ENCODE measurements around the gene FRMD6.

Gene FRMD6

GRCh38 chr14:51653079-51653774 lies 1.5 kb downstream of the FRMD6 start:
- DNase-seq (ENCODE audit: low read depth): no peak
- peak; percentile 24 for TF ChIP-seq CTCF (IDR thresholded peaks at IDR 0.05; ENCODE audit: insufficient read depth, low read depth, low read length, missing control alignments)
- peak overlapping the region; percentile 59 for H3K4me3 ChIP-seq (ENCODE audit: low read length)

DNA sequence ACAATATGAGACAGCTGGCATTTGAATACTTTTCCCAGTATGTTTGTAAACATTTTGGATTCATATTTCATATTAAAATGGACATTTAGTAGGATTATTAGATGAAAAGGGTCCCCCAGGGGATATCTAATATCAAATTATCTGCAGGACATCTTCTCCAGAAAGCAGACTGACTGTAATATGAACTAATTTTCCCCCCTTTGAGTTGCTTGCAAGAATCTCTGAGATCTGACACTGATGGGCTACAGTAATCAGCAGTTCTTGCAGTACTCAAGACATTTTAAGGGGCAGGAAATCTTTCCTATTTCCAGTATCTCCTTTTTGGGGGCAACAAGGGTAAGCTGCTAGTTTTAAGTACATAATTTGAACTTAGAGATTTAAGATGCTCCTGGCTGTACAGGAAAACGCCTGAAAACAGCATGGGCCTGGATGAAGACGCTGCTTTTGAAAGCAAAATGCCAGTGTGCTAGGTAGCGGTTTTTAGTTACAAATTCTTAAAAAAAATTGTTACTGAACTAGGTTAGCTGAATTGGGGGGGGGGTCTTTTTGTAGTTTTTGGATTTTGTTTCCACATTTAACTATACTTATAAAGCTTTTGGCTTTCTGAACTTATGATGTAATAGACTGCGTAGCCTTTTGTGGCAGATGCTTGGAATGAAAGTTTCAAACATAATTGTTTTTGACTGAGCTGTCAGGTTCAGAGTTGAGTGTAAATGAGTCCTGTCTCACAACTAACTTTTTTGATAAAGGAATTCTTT lies 2.2 kb downstream of the FRMD6 start:
- no peak overlapping the region for H3K4me3 ChIP-seq (ENCODE audit: low read length)
- no peak for DNase-seq (ENCODE audit: low read depth)
- no peak for TF ChIP-seq CTCF (IDR thresholded peaks at IDR 0.05; ENCODE audit: insufficient read depth, low read depth, low read length, missing control alignments)

GRCh38 chr14:51654533-51654845 lies 2.8 kb downstream of the FRMD6 start:
- DNase-seq (ENCODE audit: low read depth): no peak
- no peak for TF ChIP-seq CTCF (IDR thresholded peaks at IDR 0.05; ENCODE audit: insufficient read depth, low read depth, low read length, missing control alignments)
- H3K4me3 ChIP-seq (ENCODE audit: low read length): no peak overlapping the region

DNA sequence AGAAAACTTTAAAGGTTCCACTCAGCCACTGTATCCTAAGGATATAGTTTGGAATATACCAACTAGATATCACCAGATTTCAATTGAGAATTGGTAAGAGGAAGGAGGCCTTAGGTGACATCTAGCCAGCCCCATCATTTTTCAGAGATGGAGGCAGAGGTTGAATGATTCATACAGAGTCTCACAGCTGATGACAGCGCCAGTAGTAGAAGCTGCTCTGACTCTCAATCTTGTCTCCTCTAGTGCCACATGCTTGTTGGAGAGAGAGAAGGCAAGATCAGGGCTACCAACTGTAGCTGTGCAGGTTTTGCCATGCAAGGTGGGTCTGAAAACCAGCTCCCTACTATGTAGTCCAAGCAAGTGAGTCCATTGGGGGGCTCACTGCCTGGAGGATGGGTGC lies 6.1 kb downstream of the FRMD6 start:
- TF ChIP-seq CTCF (IDR thresholded peaks at IDR 0.05; ENCODE audit: insufficient read depth, low read depth, low read length, missing control alignments): no peak
- DNase-seq (ENCODE audit: low read depth): peak; percentile 53
- no peak overlapping the region for H3K4me3 ChIP-seq (ENCODE audit: low read length)

- TF ChIP-seq CTCF (IDR thresholded peaks at IDR 0.05; ENCODE audit: insufficient read depth, low read depth, low read length, missing control alignments): no peak
- DNase-seq (ENCODE audit: low read depth): no peak
- H3K4me3 ChIP-seq (ENCODE audit: low read length): no peak overlapping the region
Measured at GRCh38 chr14:51658441-51659173, 6.9 kb downstream of the FRMD6 start.

DNA sequence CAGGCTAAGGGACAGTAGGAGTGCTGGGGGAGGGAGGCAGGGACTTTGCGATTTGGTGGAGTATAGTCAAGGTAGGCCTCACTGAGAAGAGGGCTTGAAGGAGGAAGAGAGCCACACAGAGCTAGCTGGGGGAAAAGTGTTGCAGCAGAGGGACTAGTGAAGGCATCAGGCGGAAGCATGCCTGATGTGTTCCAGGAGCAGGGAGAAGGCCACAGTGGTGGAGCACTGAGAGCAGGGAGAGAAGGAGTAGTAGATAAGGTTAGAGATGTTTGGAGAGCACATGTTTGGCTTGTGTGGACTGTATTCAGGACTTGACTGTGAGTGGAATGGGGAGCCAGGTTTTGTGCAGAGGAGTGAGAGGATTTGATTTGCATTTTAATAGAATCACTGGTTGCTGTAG lies 9.0 kb downstream of the FRMD6 start:
- TF ChIP-seq CTCF (IDR thresholded peaks at IDR 0.05; ENCODE audit: insufficient read depth, low read depth, low read length, missing control alignments): no peak
- no peak overlapping the region for H3K4me3 ChIP-seq (ENCODE audit: low read length)
- no peak for DNase-seq (ENCODE audit: low read depth)

Data from epithelial cell of esophagus (primary cell).